Smooth muscle cell of trachea (primary cell): ENCODE measurements around the gene SEC16A. TPM values are rescaled to one million over a fixed set of nuclear protein-coding genes. Genes with fewer than 3 reads are reported as not detected.

Source experiments
- total RNA-seq: library from RNA; depleted of rRNA; stranded (reverse); fragments of >200 nt; gene quantifications from 2 replicates; pipeline ENCODE4 v1.2.1, GENCODE V29; 2014

The SEC16A gene, protein sequence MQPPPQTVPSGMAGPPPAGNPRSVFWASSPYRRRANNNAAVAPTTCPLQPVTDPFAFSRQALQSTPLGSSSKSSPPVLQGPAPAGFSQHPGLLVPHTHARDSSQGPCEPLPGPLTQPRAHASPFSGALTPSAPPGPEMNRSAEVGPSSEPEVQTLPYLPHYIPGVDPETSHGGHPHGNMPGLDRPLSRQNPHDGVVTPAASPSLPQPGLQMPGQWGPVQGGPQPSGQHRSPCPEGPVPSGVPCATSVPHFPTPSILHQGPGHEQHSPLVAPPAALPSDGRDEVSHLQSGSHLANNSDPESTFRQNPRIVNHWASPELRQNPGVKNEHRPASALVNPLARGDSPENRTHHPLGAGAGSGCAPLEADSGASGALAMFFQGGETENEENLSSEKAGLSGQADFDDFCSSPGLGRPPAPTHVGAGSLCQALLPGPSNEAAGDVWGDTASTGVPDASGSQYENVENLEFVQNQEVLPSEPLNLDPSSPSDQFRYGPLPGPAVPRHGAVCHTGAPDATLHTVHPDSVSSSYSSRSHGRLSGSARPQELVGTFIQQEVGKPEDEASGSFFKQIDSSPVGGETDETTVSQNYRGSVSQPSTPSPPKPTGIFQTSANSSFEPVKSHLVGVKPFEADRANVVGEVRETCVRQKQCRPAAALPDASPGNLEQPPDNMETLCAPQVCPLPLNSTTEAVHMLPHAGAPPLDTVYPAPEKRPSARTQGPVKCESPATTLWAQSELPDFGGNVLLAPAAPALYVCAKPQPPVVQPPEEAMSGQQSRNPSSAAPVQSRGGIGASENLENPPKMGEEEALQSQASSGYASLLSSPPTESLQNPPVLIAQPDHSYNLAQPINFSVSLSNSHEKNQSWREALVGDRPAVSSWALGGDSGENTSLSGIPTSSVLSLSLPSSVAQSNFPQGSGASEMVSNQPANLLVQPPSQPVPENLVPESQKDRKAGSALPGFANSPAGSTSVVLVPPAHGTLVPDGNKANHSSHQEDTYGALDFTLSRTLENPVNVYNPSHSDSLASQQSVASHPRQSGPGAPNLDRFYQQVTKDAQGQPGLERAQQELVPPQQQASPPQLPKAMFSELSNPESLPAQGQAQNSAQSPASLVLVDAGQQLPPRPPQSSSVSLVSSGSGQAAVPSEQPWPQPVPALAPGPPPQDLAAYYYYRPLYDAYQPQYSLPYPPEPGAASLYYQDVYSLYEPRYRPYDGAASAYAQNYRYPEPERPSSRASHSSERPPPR (N-terminal part only)
- total RNA-seq: 34.3 and 40.9 TPM in 2 replicates

DNA sequence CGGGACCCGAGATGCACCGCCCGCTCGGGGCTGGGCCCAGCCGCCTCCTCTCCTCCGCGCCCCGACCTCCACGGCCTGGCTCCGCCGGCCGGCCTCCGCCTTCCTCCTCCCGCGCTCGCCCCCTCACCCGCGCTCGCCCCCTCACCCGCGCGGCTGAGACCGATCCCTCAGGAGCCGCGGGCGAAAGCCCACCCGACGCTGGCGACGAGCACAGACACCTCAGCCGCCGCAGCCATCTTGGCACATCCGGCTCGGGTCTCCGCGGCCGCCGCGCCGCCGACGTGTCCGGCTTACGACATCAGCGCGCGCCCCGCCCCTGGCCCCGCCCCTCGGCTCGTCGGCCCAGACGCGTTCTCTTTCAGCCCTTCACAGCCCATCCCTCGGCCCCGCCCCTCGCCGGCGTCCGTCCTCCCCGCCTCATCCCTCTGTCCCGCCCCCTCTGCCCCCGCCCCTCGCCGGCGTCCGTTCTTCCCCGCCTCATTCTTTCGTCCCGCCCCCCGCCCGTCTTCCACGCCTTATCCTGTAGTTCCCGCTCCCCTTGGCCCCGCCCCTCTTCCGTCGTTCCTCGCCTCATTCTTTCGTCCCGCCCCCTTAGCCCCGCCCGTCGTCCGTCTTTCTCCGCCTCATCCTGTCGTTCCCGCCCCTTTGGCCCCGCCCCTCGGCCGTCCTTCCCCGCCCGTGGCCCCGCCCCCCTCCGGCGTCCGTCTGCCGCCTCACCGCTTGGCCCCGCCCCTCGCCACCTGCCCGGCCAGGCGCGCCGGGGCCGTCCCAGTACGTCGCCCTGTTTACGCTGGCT lies at the start of gene SEC16A:
TSS of gene SEC16A (minus strand) at position 248 of the 796 bp plus-strand sequence. CDS start 5,425 bp downstream, outside the sequence.

GRCh38 chr9:136439481-136440408 lies 43.1 kb downstream of the SEC16A start, which contains the start of gene INPP5E:
TSS of gene INPP5E (minus strand) at chr9:136439845. CDS start at chr9:136439419, 426 bp downstream.

GRCh38 chr9:136410500-136411287 lies 72.1 kb downstream of the SEC16A start, which contains the start of the genes ENTR1 and PMPCA:
TSS of gene ENTR1 (minus strand) at chr9:136410614. CDS start at chr9:136410397, 217 bp downstream.
TSS of gene PMPCA (plus strand) at chr9:136410658. CDS start at chr9:136410669, 11 bp downstream.

DNA sequence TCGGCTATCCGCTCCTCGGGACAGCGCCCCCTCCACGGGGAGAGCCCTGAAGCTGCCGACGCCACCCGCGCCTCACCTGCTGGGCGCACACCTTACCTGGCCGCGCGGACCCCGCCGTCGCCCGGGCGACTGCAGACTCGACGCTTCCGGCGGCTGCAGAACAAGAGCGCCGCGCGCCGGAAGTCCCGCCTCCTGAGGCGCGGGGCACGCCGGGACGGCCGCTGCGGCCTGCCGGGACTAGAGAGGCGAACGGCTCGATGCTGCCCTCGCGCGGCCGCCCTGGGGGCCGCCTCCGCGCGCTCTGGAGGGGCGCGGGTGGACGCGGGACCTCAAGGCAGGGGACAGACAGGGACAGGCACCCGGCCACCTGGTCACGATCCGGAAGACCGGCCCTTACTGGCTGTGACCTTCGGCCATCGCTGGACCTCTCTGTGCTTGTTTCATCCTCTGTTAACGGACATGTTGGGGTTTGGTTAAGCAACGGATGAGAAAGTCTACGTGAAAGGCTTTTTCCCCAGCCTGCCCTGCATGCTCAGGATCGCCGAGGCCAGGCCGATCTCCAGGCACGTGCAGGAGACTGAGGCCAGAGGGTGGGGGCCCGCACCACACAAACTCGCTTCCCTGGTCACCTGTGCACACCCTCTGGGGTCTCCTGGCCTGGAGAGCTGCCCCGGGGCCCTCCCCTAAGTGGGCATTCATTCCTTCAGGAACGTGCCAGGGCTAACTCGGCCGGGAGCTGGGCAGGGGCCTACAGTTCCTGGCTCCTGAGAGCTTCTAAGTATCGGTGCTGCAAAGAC lies 82.6 kb downstream of the SEC16A start, which contains the start of gene SNAPC4:
TSS of gene SNAPC4 (minus strand) at position 133 of the 797 bp plus-strand sequence. CDS start 1,742 bp downstream, outside the sequence.

Other genes with a start within 250 kb of the SEC16A start
- gene QSOX2, start 237.2 kb downstream of the SEC16A start, total RNA-seq: 12.2 and 18.9 TPM in 2 replicates
- gene CCDC187, start 178.9 kb downstream of the SEC16A start, total RNA-seq: under 0.01 and 0.17 TPM in 2 replicates
- 104 and 143 TPM in 2 replicates for gene GPSM1, start 155.5 kb downstream of the SEC16A start, total RNA-seq
- 14.6 and 24.7 TPM in 2 replicates for gene DNLZ, start 119.3 kb downstream of the SEC16A start, total RNA-seq
- gene CARD9, start 109.4 kb downstream of the SEC16A start, total RNA-seq: 0.87 and 1.3 TPM in 2 replicates
- 7.7 and 9.6 TPM in 2 replicates for gene SNAPC4, start 82.9 kb downstream of the SEC16A start, total RNA-seq
- 25.6 and 37.7 TPM in 2 replicates for gene ENTR1, start 72.4 kb downstream of the SEC16A start, total RNA-seq
- gene PMPCA, start 72.4 kb downstream of the SEC16A start, total RNA-seq: 50.1 and 55.1 TPM in 2 replicates
- 8.0 and 13.1 TPM in 2 replicates for gene INPP5E, start 43.2 kb downstream of the SEC16A start, total RNA-seq
- 13.7 and 31.6 TPM in 2 replicates for gene NOTCH1, start 63.0 kb upstream of the SEC16A start, total RNA-seq
- gene EGFL7, start 179.9 kb upstream of the SEC16A start, total RNA-seq: 6.3 and 17.9 TPM in 2 replicates
- 35.9 and 52.1 TPM in 2 replicates for gene AGPAT2, start 204.4 kb upstream of the SEC16A start, total RNA-seq
- gene DIPK1B, start 229.5 kb upstream of the SEC16A start, total RNA-seq: 0.58 and 2.2 TPM in 2 replicates